Measurements from ENCODE around the gene NRXN3.

DNA sequence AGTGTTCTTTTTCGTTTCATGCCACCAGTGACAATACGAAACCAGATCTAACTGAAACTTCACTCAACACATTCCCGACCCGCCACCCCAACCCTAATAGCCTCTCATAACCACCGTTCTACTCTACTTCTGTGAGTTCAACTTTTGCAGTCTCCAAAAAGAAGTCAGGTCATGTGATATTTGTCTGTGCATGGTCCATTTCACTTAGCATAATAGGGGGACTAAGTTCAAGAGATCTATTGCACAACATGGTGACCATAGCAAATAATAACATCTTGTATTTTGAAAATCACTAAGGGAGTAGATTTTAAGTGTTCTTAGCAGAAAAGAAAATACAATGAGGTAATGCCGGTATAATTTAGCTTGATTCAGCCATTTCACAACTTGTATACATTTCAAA, 1664.7 kb downstream of the NRXN3 start:
- TF ChIP-seq, protein P1, sequence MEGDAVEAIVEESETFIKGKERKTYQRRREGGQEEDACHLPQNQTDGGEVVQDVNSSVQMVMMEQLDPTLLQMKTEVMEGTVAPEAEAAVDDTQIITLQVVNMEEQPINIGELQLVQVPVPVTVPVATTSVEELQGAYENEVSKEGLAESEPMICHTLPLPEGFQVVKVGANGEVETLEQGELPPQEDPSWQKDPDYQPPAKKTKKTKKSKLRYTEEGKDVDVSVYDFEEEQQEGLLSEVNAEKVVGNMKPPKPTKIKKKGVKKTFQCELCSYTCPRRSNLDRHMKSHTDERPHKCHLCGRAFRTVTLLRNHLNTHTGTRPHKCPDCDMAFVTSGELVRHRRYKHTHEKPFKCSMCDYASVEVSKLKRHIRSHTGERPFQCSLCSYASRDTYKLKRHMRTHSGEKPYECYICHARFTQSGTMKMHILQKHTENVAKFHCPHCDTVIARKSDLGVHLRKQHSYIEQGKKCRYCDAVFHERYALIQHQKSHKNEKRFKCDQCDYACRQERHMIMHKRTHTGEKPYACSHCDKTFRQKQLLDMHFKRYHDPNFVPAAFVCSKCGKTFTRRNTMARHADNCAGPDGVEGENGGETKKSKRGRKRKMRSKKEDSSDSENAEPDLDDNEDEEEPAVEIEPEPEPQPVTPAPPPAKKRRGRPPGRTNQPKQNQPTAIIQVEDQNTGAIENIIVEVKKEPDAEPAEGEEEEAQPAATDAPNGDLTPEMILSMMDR (conservative IDR thresholded peaks at IDR 0.05; ENCODE audit: low read length), result no peak
- TF ChIP-seq EZH2phosphoT487 (IDR thresholded peaks at IDR 0.05; ENCODE audit: borderline replicate concordance, low read depth, low read length), result no peak
